Thyroid gland (tissue), 4 donors: ENCODE measurements around the gene KIF18B. TPM values are rescaled to one million over a fixed set of nuclear protein-coding genes. Genes with fewer than 3 reads are reported as not detected.

Source experiments
- DNase-seq, 2 donors: peaks; one replicate each; pipeline ENCODE4 v3.0.0-alpha.2; 2019
- H3K27ac ChIP-seq, 3 donors: fragments of 200-600 bp; sonication (generic); 1 replicate in 2 of 3; 2 replicates in 1 of 3; pipeline ENCODE4 v1.5.1; 2016 to 2019; ENCODE audit warnings: mild to moderate bottlenecking in 1 of 3, moderate library complexity in 1 of 3
- H3K27me3 ChIP-seq: fragments of 200-600 bp; sonication (generic); one replicate; pipeline ENCODE4 v1.5.1; 2019
- H3K36me3 ChIP-seq, 2 donors: fragments of 200-600 bp; sonication (generic); one replicate each; pipeline ENCODE4 v1.5.1; 2016 to 2019
- H3K4me1 ChIP-seq, 2 donors: fragments of 200-600 bp; sonication (generic); one replicate each; pipeline ENCODE4 v1.5.1; 2017 to 2019
- H3K4me3 ChIP-seq, 3 donors: fragments of 200-600 bp; sonication (generic); replicated peaks in 1 of 3; 1 replicate in 2 of 3; 2 replicates in 1 of 3; pipeline ENCODE4 v1.5.1; 2016; ENCODE audit warnings: mild to moderate bottlenecking in 1 of 3
- H3K9me3 ChIP-seq: fragments of 200-600 bp; sonication (generic); one replicate; pipeline ENCODE4 v1.5.1; 2017
- POLR2A ChIP-seq, 2 donors: fragments of 450-650 bp; IDR thresholded peaks; one replicate each; pipeline ENCODE4 v1.6.1; 2017; ENCODE audit warnings: antibody characterized with exemption in 2 of 2, mild to moderate bottlenecking in 2 of 2, moderate library complexity in 1 of 2
- whole genome bisulfite sequencing, 2 donors: methylation state at CpG; one replicate each; pipeline ENCODE4 v1.1.5; 2017; 5-methylcytosine and 5-hydroxymethylcytosine counted together
- intact Hi-C: fragments of 100-400 bp; cut with DNase I; formaldehyde crosslinking; loops from one replicate; pipeline ENCODE4 v1.15.1; 2023
- total RNA-seq, 4 donors: library from RNA; depleted of rRNA; stranded (reverse); fragments of >200 nt; gene quantifications; one replicate each; pipeline ENCODE4 v1.2.3, GENCODE V29; 2016
- TF ChIP-seq, protein P1 (sequence below), 6 experiments: fragments of 200-600 bp in 3 of 6; fragments of 450-650 bp in 3 of 6; sonication (generic) in 3 of 6; IDR thresholded peaks; one replicate each; pipeline ENCODE4 v1.5.1; 2016 to 2019; ENCODE audit warnings: antibody characterized with exemption in 6 of 6, mild to moderate bottlenecking in 2 of 6, inconsistent platforms in 1 of 6, moderate library complexity in 1 of 6

Gene KIF18B
- total RNA-seq, 4 donors from 2014 or later = 0.11 to 0.50 (median 0.34) TPM; not detected in 1

DNA sequence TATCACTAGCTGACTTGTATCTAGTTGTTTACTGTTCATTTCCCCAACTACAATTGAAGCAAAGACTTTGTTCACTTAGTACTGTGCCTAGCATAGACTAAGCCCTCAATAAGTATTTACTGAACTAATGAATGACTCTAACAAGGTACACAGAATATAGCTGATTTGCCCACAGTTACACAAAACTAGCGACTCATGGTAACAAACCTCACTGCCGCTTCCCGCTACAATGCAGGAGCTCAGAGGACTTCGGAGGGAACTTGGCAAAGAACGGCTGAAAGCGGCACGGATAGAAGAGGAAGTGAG lies 48.9 kb downstream of the KIF18B start:
- Histone ChIP-seq H3K27ac (peak overlapping the region in 2 of 3 donors; percentile 92 to 93), H3K4me1 (peaks cover 34 to 45% of the 10 kb centered on the region in 2 donors), H3K4me3 (peak overlapping the region; percentile 51 to 70 (median 57)), H3K27me3 (no peaks in the 10 kb centered on the region), H3K9me3 (no peaks in the 10 kb centered on the region), H3K36me3 (peaks cover 4 to 9% of the 10 kb centered on the region in 2 donors)
- peak in 1 of 2 donors; percentile 19 for DNase-seq
- 0% methylated on average over 7 of the region's 7 CpGs for WGBS, 2 donors
- intact Hi-C loops = no loop called here
- TF ChIP-seq, protein P1, sequence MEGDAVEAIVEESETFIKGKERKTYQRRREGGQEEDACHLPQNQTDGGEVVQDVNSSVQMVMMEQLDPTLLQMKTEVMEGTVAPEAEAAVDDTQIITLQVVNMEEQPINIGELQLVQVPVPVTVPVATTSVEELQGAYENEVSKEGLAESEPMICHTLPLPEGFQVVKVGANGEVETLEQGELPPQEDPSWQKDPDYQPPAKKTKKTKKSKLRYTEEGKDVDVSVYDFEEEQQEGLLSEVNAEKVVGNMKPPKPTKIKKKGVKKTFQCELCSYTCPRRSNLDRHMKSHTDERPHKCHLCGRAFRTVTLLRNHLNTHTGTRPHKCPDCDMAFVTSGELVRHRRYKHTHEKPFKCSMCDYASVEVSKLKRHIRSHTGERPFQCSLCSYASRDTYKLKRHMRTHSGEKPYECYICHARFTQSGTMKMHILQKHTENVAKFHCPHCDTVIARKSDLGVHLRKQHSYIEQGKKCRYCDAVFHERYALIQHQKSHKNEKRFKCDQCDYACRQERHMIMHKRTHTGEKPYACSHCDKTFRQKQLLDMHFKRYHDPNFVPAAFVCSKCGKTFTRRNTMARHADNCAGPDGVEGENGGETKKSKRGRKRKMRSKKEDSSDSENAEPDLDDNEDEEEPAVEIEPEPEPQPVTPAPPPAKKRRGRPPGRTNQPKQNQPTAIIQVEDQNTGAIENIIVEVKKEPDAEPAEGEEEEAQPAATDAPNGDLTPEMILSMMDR (IDR thresholded peaks at IDR 0.05) = no peak
- no peak for TF ChIP-seq POLR2A (IDR thresholded peaks at IDR 0.05)

DNA sequence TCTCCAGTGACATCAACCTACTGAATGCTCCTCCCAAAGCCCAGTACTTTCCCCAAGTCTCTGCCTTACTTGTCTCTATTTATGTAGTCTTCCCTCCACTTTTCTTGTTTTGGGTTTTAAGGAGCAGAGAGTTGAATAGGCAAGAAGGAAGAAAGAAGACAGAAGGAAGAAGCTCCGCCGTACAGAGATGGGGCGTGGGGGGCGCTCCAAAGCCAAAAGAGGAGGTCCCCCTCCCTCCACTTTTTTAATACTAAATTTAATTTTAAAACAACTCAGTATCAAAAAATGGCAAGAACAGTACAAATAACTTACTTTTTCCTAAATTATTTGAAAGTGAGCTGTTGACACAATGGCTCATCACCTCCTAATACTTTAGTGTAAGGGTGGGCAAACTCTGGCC lies 52.9 kb downstream of the KIF18B start:
- H3K4me3 ChIP-seq = no peak overlapping the region
- 93% methylated on average over 4 of the region's 4 CpGs for WGBS, 2 donors
- DNase-seq = no peak
- intact Hi-C loops = no loop called here
- no peaks in the 10 kb centered on the region for H3K27me3 ChIP-seq
- no peaks in the 10 kb centered on the region for H3K9me3 ChIP-seq
- H3K27ac ChIP-seq = no peak overlapping the region
- H3K36me3 ChIP-seq = peaks cover 17 to 18% of the 10 kb centered on the region in 2 donors
- peaks cover 14% of the 10 kb centered on the region in 2 donors for H3K4me1 ChIP-seq
- TF ChIP-seq, protein P1 (IDR thresholded peaks at IDR 0.05) = no peak
- TF ChIP-seq POLR2A (IDR thresholded peaks at IDR 0.05) = no peak

DNA sequence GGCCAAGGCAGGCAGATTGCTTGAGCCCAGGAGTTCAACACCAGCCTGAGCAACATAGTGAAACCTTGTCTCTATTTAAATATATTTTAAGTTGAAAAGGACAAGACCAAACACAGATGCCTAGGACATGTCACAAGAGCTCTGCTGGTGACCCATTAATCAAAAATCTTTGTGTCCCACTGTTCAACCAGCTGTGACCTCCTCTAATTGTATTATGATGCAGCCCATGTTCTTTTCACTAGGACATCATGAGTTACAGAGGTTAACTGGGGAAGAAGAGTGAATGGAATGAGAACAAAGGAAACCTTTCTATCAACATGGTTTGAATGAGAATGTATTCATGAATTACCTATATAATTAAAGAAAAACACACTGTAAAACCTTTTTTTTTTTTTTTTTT lies 55.3 kb downstream of the KIF18B start:
- Histone ChIP-seq H3K4me1 (peaks cover 0 to 2% of the 10 kb centered on the region in 2 donors), H3K9me3 (no peaks in the 10 kb centered on the region), H3K27me3 (no peaks in the 10 kb centered on the region), H3K4me3 (no peak overlapping the region), H3K36me3 (peaks cover 17 to 18% of the 10 kb centered on the region in 2 donors), H3K27ac (no peak overlapping the region)
- intact Hi-C loops = no loop called here
- DNase-seq = no peak
- no peak for TF ChIP-seq POLR2A (IDR thresholded peaks at IDR 0.05)
- TF ChIP-seq, protein P1 (IDR thresholded peaks at IDR 0.05) = no peak

GRCh38 chr17:44889003-44889402 lies 58.6 kb downstream of the KIF18B start:
- TF ChIP-seq, protein P1 (IDR thresholded peaks at IDR 0.05) = no peak
- TF ChIP-seq POLR2A (IDR thresholded peaks at IDR 0.05) = no peak

DNA sequence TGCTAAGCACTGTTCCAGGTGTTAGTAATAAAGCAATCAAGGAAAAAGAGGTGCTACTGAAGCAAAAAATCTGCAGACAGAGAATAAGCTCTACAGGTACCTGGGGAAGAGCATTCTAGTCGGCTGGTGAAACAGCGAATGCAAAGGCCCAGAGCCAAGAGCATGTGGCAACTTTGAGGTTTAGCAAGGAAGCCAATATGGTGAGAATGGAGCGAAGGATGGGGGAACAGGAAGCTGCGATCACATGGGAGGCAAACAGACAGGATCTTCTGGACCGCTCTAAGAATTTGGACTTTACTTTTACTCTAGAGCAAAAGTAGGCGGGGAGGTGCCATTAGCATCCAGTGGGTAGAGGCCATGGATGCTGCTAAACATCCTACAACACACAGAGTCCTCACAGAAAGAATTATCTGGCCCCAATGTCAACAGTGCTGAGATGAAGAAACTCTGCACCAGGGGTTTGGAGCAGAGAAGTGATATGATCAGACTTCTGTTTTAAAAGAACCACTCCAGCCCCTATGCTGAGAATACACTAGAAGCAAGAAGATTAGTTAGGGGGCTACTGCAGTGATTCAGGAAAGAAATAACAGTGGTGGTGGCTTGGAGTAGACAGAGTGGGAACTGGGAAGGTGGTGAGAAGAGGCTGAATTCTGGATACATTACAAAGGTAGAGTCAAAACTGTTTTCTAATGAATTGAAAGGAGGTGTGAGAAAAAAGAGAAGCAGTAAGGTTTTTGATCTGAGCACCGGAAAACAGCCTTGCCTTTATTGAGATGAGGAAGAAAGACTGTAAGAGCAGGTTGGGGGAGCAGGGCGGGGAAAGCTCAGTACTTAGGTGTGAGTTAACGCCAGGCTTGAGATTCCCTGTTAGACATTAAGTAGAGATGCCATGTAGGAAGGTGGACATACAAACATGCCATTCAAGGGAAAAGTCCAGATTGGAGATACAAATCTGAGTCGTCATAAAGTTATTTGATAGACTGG lies 59.3 kb downstream of the KIF18B start:
- DNase-seq = no peak
- Histone ChIP-seq H3K36me3 (peaks cover 38 to 39% of the 10 kb centered on the region in 2 donors), H3K27ac (no peak overlapping the region), H3K4me1 (no peaks in the 10 kb centered on the region), H3K9me3 (no peaks in the 10 kb centered on the region), H3K27me3 (no peaks in the 10 kb centered on the region), H3K4me3 (no peak overlapping the region)
- WGBS, 2 donors = 86 to 87% methylated on average over 10 of the region's 10 CpGs
- no peak for TF ChIP-seq POLR2A (IDR thresholded peaks at IDR 0.05)
- TF ChIP-seq, protein P1 (IDR thresholded peaks at IDR 0.05) = no peak
- intact Hi-C loops = no loop called here

More at GRCh38 chr17:44889003-44889402, 58.6 kb downstream of the KIF18B start:
- intact Hi-C loops = no loop called here
- WGBS, 2 donors = 88 to 90% methylated on average over 7 of the region's 7 CpGs
- Histone ChIP-seq H3K27ac (no peak overlapping the region), H3K9me3 (no peaks in the 10 kb centered on the region), H3K4me1 (no peaks in the 10 kb centered on the region), H3K36me3 (peaks cover 38 to 39% of the 10 kb centered on the region in 2 donors), H3K4me3 (no peak overlapping the region), H3K27me3 (no peaks in the 10 kb centered on the region)
- no peak for DNase-seq
